ENCODE data around the gene SLC35E1. TPM values are rescaled to one million over a fixed set of nuclear protein-coding genes. Genes with fewer than 3 reads are reported as not detected.

Gene SLC35E1
- total RNA-seq, 1 experiment from 2014 or later: 28.5 TPM

- no peaks in the 10 kb centered on the region for H3K27me3 Mint-ChIP-seq (ENCODE audit: low read depth)
- H3K9me3 Mint-ChIP-seq: no peaks in the 10 kb centered on the region
- no peak overlapping the region for H3K27ac Mint-ChIP-seq
- no peak overlapping the region for H3K4me3 Mint-ChIP-seq
- no peaks in the 10 kb centered on the region for H3K36me3 Mint-ChIP-seq
- ChIA-PET CTCF (no interaction called here), POLR2A (no interaction called here)
- no peak for ATAC-seq
- H3K4me1 Mint-ChIP-seq: peaks cover 13% of the 10 kb centered on the region
- TF ChIP-seq, protein P1, sequence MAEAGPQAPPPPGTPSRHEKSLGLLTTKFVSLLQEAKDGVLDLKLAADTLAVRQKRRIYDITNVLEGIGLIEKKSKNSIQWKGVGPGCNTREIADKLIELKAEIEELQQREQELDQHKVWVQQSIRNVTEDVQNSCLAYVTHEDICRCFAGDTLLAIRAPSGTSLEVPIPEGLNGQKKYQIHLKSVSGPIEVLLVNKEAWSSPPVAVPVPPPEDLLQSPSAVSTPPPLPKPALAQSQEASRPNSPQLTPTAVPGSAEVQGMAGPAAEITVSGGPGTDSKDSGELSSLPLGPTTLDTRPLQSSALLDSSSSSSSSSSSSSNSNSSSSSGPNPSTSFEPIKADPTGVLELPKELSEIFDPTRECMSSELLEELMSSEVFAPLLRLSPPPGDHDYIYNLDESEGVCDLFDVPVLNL (CRISPR knock-in tag; IDR thresholded peaks at IDR 0.05; ENCODE audit: borderline replicate concordance, low read depth): no peak
- no peak for DNase-seq (ENCODE audit: low spot score)
Measured at GRCh38 chr19:16611121-16611520, 38.9 kb upstream of the SLC35E1 start.

DNA sequence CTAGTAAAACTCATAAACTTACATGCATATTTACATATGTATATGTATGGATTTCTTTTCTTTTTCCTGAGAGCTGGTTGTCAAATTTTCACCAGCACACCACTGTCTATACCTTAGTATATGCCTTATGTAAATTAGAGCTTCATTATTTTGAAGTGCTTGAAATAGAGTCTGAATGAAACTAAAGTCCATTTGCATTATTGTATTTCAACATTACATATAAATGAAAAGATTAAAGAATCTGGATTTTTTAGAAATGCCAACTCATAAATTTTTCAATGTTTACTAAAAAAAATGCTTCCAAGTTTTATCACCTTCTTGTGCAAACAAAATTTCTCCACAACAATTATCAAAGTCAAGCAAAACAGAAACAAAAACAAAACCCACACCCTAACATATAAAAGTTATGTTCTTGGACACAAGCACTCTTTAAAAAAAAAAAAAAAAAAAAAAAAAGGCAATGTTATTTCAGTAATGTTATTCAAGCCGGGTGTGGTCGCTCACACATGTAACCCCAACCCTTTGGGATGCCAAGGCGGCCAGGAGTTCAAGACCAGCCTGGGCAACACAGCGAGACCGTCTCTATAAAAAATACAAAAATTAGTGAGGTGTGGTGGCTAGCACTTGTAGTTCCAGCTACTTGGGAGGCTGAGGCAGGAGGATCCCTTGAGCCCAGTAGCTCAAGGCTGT is 37.4 kb upstream of the SLC35E1 start:
- no peaks in the 10 kb centered on the region for H3K9me3 Mint-ChIP-seq
- no peak overlapping the region for H3K27ac Mint-ChIP-seq
- ChIA-PET POLR2A (no interaction called here), CTCF (no interaction called here)
- H3K4me1 Mint-ChIP-seq: peaks cover under 1% of the 10 kb centered on the region; the same call in 1 of the 2 replicates
- no peak for DNase-seq (ENCODE audit: low spot score)
- H3K36me3 Mint-ChIP-seq: no peaks in the 10 kb centered on the region
- no peaks in the 10 kb centered on the region for H3K27me3 Mint-ChIP-seq (ENCODE audit: low read depth)
- H3K4me3 Mint-ChIP-seq: no peak overlapping the region
- ATAC-seq: no peak
- TF ChIP-seq NFATC4 (CRISPR knock-in tag; IDR thresholded peaks at IDR 0.05) (no peak), ZNF423 (CRISPR knock-in tag; IDR thresholded peaks at IDR 0.05) (no peak), FOXK1 (CRISPR knock-in tag; IDR thresholded peaks at IDR 0.05) (no peak), MXD4 (CRISPR knock-in tag; IDR thresholded peaks at IDR 0.05; ENCODE audit: borderline replicate concordance) (no peak), GRHL2 (CRISPR knock-in tag; IDR thresholded peaks at IDR 0.05; ENCODE audit: insufficient replicate concordance, severe bottlenecking) (no peak), FOXJ3 (CRISPR knock-in tag; IDR thresholded peaks at IDR 0.05; ENCODE audit: borderline replicate concordance) (no peak), FOXP1 (CRISPR knock-in tag; IDR thresholded peaks at IDR 0.05; ENCODE audit: borderline replicate concordance) (no peak), ATF1 (CRISPR knock-in tag; IDR thresholded peaks at IDR 0.05) (no peak), USF1 (CRISPR knock-in tag; IDR thresholded peaks at IDR 0.05) (no peak), ZNF138 (CRISPR knock-in tag; conservative IDR thresholded peaks at IDR 0.05) (no peak), TEAD1 (CRISPR knock-in tag; IDR thresholded peaks at IDR 0.05) (no peak), E2F5 (CRISPR knock-in tag; IDR thresholded peaks at IDR 0.05) (no peak), SP1 (CRISPR knock-in tag; conservative IDR thresholded peaks at IDR 0.05) (no peak), PRDM15 (CRISPR knock-in tag; IDR thresholded peaks at IDR 0.05) (no peak)
- TF ChIP-seq, protein P2, sequence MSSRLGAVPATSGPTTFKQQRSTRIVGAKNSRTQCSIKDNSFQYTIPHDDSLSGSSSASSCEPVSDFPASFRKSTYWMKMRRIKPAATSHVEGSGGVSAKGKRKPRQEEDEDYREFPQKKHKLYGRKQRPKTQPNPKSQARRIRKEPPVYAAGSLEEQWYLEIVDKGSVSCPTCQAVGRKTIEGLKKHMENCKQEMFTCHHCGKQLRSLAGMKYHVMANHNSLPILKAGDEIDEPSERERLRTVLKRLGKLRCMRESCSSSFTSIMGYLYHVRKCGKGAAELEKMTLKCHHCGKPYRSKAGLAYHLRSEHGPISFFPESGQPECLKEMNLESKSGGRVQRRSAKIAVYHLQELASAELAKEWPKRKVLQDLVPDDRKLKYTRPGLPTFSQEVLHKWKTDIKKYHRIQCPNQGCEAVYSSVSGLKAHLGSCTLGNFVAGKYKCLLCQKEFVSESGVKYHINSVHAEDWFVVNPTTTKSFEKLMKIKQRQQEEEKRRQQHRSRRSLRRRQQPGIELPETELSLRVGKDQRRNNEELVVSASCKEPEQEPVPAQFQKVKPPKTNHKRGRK (CRISPR knock-in tag; IDR thresholded peaks at IDR 0.05; ENCODE audit: borderline replicate concordance): no peak
- TF ChIP-seq, protein P3, sequence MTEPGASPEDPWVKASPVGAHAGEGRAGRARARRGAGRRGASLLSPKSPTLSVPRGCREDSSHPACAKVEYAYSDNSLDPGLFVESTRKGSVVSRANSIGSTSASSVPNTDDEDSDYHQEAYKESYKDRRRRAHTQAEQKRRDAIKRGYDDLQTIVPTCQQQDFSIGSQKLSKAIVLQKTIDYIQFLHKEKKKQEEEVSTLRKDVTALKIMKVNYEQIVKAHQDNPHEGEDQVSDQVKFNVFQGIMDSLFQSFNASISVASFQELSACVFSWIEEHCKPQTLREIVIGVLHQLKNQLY (CRISPR knock-in tag; IDR thresholded peaks at IDR 0.05): no peak
- TF ChIP-seq, protein P4, sequence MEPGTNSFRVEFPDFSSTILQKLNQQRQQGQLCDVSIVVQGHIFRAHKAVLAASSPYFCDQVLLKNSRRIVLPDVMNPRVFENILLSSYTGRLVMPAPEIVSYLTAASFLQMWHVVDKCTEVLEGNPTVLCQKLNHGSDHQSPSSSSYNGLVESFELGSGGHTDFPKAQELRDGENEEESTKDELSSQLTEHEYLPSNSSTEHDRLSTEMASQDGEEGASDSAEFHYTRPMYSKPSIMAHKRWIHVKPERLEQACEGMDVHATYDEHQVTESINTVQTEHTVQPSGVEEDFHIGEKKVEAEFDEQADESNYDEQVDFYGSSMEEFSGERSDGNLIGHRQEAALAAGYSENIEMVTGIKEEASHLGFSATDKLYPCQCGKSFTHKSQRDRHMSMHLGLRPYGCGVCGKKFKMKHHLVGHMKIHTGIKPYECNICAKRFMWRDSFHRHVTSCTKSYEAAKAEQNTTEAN (CRISPR knock-in tag; IDR thresholded peaks at IDR 0.05): no peak
- TF ChIP-seq, protein P1 (CRISPR knock-in tag; IDR thresholded peaks at IDR 0.05; ENCODE audit: borderline replicate concordance, low read depth): no peak
